ENCODE data around the gene CLEC11A.

Gene CLEC11A

DNA sequence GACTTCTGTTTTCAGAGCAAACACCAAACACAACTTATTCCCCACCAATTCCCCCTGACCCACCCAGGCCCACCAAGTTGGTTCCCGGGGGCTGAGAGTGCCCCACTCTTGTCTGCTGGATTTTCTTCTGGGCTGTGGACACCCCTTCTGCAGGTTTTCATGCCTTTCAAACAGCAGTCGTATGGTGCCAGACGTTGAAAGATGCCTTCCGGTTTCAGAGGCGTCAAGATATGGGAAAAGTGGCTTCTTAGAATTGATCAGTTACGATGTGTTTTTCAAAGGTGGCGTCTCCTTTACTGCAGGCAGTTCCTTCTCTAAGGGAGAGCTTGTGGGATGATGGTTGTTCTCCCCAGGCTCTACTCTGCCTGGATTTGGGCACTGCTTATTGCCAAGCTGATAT is 12.7 kb downstream of the CLEC11A start (continued):
- TF ChIP-seq, protein P1, sequence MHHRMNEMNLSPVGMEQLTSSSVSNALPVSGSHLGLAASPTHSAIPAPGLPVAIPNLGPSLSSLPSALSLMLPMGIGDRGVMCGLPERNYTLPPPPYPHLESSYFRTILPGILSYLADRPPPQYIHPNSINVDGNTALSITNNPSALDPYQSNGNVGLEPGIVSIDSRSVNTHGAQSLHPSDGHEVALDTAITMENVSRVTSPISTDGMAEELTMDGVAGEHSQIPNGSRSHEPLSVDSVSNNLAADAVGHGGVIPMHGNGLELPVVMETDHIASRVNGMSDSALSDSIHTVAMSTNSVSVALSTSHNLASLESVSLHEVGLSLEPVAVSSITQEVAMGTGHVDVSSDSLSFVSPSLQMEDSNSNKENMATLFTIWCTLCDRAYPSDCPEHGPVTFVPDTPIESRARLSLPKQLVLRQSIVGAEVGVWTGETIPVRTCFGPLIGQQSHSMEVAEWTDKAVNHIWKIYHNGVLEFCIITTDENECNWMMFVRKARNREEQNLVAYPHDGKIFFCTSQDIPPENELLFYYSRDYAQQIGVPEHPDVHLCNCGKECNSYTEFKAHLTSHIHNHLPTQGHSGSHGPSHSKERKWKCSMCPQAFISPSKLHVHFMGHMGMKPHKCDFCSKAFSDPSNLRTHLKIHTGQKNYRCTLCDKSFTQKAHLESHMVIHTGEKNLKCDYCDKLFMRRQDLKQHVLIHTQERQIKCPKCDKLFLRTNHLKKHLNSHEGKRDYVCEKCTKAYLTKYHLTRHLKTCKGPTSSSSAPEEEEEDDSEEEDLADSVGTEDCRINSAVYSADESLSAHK (tag by site-specific recombination; IDR thresholded peaks at IDR 0.05) = no peak
- no peak for TF ChIP-seq BCL11A (tag by site-specific recombination; IDR thresholded peaks at IDR 0.05; ENCODE audit: low read depth)
- TF ChIP-seq KLF10 (tag by site-specific recombination; IDR thresholded peaks at IDR 0.05) = no peak
- no peak for TF ChIP-seq ZNF571 (tag by site-specific recombination; IDR thresholded peaks at IDR 0.05)
- TF ChIP-seq ZNF514 (tag by site-specific recombination; IDR thresholded peaks at IDR 0.05) = no peak
- no peak for TF ChIP-seq ZNF112 (tag by site-specific recombination; IDR thresholded peaks at IDR 0.05)

DNA sequence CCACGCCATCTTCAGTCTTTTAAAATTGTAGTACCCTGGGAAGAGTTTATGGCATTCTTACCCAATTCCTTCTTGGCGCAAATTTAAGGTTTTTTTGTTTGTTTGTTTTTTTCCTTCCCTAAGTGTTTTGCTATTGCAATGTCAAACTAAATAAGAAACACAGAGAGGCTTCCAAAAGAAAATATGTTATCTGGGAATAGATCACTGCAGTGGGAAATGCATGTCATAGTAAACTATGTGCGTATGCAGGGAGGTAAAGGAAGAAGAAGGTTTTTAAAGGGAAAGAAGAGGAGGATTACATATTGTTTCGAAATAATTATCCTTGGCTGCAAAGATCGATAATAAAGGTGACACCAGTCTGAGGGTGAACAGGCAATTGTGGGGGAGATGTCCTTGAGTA is 13.2 kb downstream of the CLEC11A start:
- Histone ChIP-seq H3K9me3 (ENCODE audit: control insufficient read depth, insufficient read depth, low read depth, low read length) (no peaks in the 10 kb centered on the region), H3K36me3 (ENCODE audit: control insufficient read depth in 2 of 2, insufficient read depth in 1 of 2, low read length in 2 of 2) (no peaks in the 10 kb centered on the region; a peak in 1 of 3 replicates), H3K4me3 (ENCODE audit: low read depth, low read length) (no peak overlapping the region), H3K27ac (ENCODE audit: extremely low read depth, low read depth, low read length) (no peak overlapping the region), H3K4me1 (ENCODE audit: control insufficient read depth, insufficient read depth, low read length) (no peaks in the 10 kb centered on the region)
- CTCF ChIA-PET = interaction anchor here (3.3 kb wide), 1 partner anchor 12 kb away, joined by 26 read pairs; no protein-coding TSS in a partner anchor
- no peak for TF ChIP-seq ZNF621 (tag by site-specific recombination; IDR thresholded peaks at IDR 0.05)
- TF ChIP-seq ZNF202 (tag by site-specific recombination; IDR thresholded peaks at IDR 0.05; ENCODE audit: borderline replicate concordance) = no peak
- TF ChIP-seq, protein P2, sequence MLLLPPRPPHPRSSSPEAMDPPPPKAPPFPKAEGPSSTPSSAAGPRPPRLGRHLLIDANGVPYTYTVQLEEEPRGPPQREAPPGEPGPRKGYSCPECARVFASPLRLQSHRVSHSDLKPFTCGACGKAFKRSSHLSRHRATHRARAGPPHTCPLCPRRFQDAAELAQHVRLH (tag by site-specific recombination; IDR thresholded peaks at IDR 0.05) = no peak
- TF ChIP-seq ZNF48 (tag by site-specific recombination; IDR thresholded peaks at IDR 0.05) = no peak
- no peak for TF ChIP-seq ZNF549 (tag by site-specific recombination; IDR thresholded peaks at IDR 0.05)
- TF ChIP-seq SALL2 (tag by site-specific recombination; IDR thresholded peaks at IDR 0.05; ENCODE audit: borderline replicate concordance) = no peak
- TF ChIP-seq RBAK (tag by site-specific recombination; IDR thresholded peaks at IDR 0.05) = no peak
- no peak for TF ChIP-seq ZSCAN16 (tag by site-specific recombination; IDR thresholded peaks at IDR 0.05)
- no peak for TF ChIP-seq ZNF248 (tag by site-specific recombination; IDR thresholded peaks at IDR 0.05)
- TF ChIP-seq ZNF2 (tag by site-specific recombination; IDR thresholded peaks at IDR 0.05) = no peak
- TF ChIP-seq ZNF837 (tag by site-specific recombination; IDR thresholded peaks at IDR 0.05) = no peak
- no peak for TF ChIP-seq ZNF501 (tag by site-specific recombination; IDR thresholded peaks at IDR 0.05)
- TF ChIP-seq ZNF146 (tag by site-specific recombination; IDR thresholded peaks at IDR 0.05) = no peak
- no peak for TF ChIP-seq ZFP41 (tag by site-specific recombination; IDR thresholded peaks at IDR 0.05; ENCODE audit: borderline replicate concordance)
- TF ChIP-seq SP2 (tag by site-specific recombination; IDR thresholded peaks at IDR 0.05) = no peak
- TF ChIP-seq, protein P3, sequence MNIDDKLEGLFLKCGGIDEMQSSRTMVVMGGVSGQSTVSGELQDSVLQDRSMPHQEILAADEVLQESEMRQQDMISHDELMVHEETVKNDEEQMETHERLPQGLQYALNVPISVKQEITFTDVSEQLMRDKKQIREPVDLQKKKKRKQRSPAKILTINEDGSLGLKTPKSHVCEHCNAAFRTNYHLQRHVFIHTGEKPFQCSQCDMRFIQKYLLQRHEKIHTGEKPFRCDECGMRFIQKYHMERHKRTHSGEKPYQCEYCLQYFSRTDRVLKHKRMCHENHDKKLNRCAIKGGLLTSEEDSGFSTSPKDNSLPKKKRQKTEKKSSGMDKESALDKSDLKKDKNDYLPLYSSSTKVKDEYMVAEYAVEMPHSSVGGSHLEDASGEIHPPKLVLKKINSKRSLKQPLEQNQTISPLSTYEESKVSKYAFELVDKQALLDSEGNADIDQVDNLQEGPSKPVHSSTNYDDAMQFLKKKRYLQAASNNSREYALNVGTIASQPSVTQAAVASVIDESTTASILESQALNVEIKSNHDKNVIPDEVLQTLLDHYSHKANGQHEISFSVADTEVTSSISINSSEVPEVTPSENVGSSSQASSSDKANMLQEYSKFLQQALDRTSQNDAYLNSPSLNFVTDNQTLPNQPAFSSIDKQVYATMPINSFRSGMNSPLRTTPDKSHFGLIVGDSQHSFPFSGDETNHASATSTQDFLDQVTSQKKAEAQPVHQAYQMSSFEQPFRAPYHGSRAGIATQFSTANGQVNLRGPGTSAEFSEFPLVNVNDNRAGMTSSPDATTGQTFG (tag by site-specific recombination; IDR thresholded peaks at IDR 0.05; ENCODE audit: borderline replicate concordance) = no peak
- TF ChIP-seq ZNF658 (tag by site-specific recombination; IDR thresholded peaks at IDR 0.05) = no peak
- TF ChIP-seq, protein P4, sequence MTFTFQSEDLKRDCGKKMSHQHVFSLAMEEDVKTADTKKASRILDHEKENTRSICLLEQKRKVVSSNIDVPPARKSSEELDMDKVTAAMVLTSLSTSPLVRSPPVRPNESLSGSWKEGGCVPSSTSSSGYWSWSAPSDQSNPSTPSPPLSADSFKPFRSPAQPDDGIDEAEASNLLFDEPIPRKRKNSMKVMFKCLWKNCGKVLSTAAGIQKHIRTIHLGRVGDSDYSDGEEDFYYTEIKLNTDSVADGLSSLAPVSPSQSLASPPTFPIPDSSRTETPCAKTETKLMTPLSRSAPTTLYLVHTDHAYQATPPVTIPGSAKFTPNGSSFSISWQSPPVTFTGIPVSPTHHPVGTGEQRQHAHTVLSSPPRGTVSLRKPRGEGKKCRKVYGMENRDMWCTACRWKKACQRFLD (tag by site-specific recombination; IDR thresholded peaks at IDR 0.05) = no peak
- TF ChIP-seq ZFP37 (tag by site-specific recombination; IDR thresholded peaks at IDR 0.05) = no peak
- POLR2A ChIA-PET = no interaction called here
